HG03354 (cell line): Measurements from ENCODE around the gene CFAP100.

Source experiments
- ATAC-seq: cut with Tn5 transposase; IDR thresholded peaks from one replicate; pipeline ENCODE4 v1.9.1; 2021; ENCODE audit warnings: mild to moderate bottlenecking; ENCODE audit not compliant: unreplicated experiment, poor library complexity, severe bottlenecking

CFAP100 gene

GRCh38 chr3:126485956-126486355 is 91.2 kb downstream of the CFAP100 start:
- ATAC-seq: no peak
